Hepatocyte (in vitro differentiated cells): Measurements from ENCODE around the gene SSPN. TPM values are rescaled to one million over a fixed set of nuclear protein-coding genes. Genes with fewer than 3 reads are reported as not detected.
"Not testable (repeated sequence)": the region's sequence is repeated elsewhere in the genome, so short reads cannot be mapped to it uniquely, and the experiment has no call there.

ENCODE experiments used
- DNase-seq: peaks from one replicate; pipeline ENCODE4 v3.0.0-alpha.2; 2016; ENCODE audit warnings: low spot score
- H2AFZ ChIP-seq: fragments of 200-600 bp; sonication (generic); 2 replicates; pipeline ENCODE4 v1.6.0; 2016; ENCODE audit warnings: antibody characterized with exemption, mild to moderate bottlenecking
- H3K27ac ChIP-seq: fragments of 200-600 bp; sonication (generic); 2 replicates; pipeline ENCODE4 v1.5.1; 2016; ENCODE audit warnings: mild to moderate bottlenecking
- H3K27me3 ChIP-seq: fragments of 200-600 bp; sonication (generic); 2 replicates; pipeline ENCODE4 v1.6.1; 2016
- H3K36me3 ChIP-seq: fragments of 200-600 bp; sonication (generic); replicated peaks from 2 replicates; pipeline ENCODE4 v1.5.1; 2016; ENCODE audit warnings: low read depth; ENCODE audit not compliant: insufficient read depth
- H3K4me1 ChIP-seq: fragments of 200-600 bp; sonication (generic); 2 replicates; pipeline ENCODE4 v1.5.1; 2016; ENCODE audit warnings: mild to moderate bottlenecking, moderate library complexity; ENCODE audit not compliant: insufficient read depth
- H3K4me2 ChIP-seq: fragments of 200-600 bp; sonication (generic); 2 replicates; pipeline ENCODE4 v1.6.0; 2016
- H3K4me3 ChIP-seq: fragments of 200-600 bp; sonication (generic); 2 replicates; pipeline ENCODE4 v1.5.1; 2016; ENCODE audit warnings: mild to moderate bottlenecking
- H3K79me2 ChIP-seq: fragments of 200-600 bp; sonication (generic); 2 replicates; pipeline ENCODE4 v1.6.0; 2017; ENCODE audit warnings: mild to moderate bottlenecking
- H3K9me2 ChIP-seq: fragments of 200-600 bp; sonication (generic); replicated peaks from 2 replicates; pipeline ENCODE4 v1.6.0; 2017; ENCODE audit warnings: mild to moderate bottlenecking; ENCODE audit not compliant: insufficient read depth
- H3K9me3 ChIP-seq: fragments of 200-600 bp; sonication (generic); 2 replicates; pipeline ENCODE4 v1.5.1; 2016; ENCODE audit warnings: low read depth, mild to moderate bottlenecking
- H4K20me1 ChIP-seq: fragments of 200-600 bp; sonication (generic); 2 replicates; pipeline ENCODE4 v1.6.0; 2016; ENCODE audit warnings: mild to moderate bottlenecking; ENCODE audit not compliant: insufficient read depth, poor library complexity, severe bottlenecking
- EZH2 ChIP-seq: fragments of 200-600 bp; sonication (generic); IDR thresholded peaks from 2 replicates; pipeline ENCODE4 v1.6.1; 2016; ENCODE audit warnings: antibody characterized with exemption, mild to moderate bottlenecking, borderline replicate concordance
- EZH2phosphoT487 ChIP-seq: fragments of 200-600 bp; sonication (generic); IDR thresholded peaks from one replicate; pipeline ENCODE4 v1.6.1; 2018; ENCODE audit warnings: antibody characterized with exemption, mild to moderate bottlenecking, low read depth, moderate library complexity; ENCODE audit not compliant: unreplicated experiment, severe bottlenecking
- WGBS: methylation state at CpG from one replicate; pipeline ENCODE4 v1.1.6; 2016; ENCODE audit warnings: low lambda C conversion rate; ENCODE audit errors: missing lambda C conversion rate; 5-methylcytosine and 5-hydroxymethylcytosine counted together
- polyA plus RNA-seq: library from polyadenylated mRNA; unstranded; fragments of >200 nt; fragmentation: Nextera tagmentation; extraction: Ambion mirVana; gene quantifications from 2 replicates; pipeline ENCODE4 v1.2.1, GENCODE V29; 2016
- total RNA-seq: library from RNA; depleted of rRNA; stranded (reverse); fragments of >200 nt; gene quantifications from 2 replicates; pipeline ENCODE4 v1.2.3, GENCODE V29; 2014
- TF ChIP-seq, protein P1 (sequence below): fragments of 200-600 bp; sonication (generic); IDR thresholded peaks from 2 replicates; pipeline ENCODE4 v1.5.1; 2016; ENCODE audit warnings: antibody characterized with exemption, mild to moderate bottlenecking; ENCODE audit not compliant: poor library complexity

SSPN gene
- total and polyA plus RNA-seq, 2 experiments from 2014 or later, result 1.7 to 12.5 TPM

GRCh38 chr12:26229910-26230309 is 34.5 kb downstream of the SSPN start:
- no peaks in the 10 kb centered on the region for H3K9me3 ChIP-seq
- no peak for TF ChIP-seq EZH2phosphoT487
- TF ChIP-seq, protein P1, sequence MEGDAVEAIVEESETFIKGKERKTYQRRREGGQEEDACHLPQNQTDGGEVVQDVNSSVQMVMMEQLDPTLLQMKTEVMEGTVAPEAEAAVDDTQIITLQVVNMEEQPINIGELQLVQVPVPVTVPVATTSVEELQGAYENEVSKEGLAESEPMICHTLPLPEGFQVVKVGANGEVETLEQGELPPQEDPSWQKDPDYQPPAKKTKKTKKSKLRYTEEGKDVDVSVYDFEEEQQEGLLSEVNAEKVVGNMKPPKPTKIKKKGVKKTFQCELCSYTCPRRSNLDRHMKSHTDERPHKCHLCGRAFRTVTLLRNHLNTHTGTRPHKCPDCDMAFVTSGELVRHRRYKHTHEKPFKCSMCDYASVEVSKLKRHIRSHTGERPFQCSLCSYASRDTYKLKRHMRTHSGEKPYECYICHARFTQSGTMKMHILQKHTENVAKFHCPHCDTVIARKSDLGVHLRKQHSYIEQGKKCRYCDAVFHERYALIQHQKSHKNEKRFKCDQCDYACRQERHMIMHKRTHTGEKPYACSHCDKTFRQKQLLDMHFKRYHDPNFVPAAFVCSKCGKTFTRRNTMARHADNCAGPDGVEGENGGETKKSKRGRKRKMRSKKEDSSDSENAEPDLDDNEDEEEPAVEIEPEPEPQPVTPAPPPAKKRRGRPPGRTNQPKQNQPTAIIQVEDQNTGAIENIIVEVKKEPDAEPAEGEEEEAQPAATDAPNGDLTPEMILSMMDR, result no peak
- TF ChIP-seq EZH2, result no peak
- H4K20me1 ChIP-seq, result no peaks in the 10 kb centered on the region
- peaks cover 15% of the 10 kb centered on the region for H3K4me1 ChIP-seq
- no peak overlapping the region for H2AFZ ChIP-seq
- no peaks in the 10 kb centered on the region for H3K9me2 ChIP-seq
- no peak overlapping the region for H3K4me2 ChIP-seq
- 88% methylated on average over 4 of the region's 4 CpGs for WGBS
- H3K4me3 ChIP-seq, result no peak overlapping the region
- H3K27ac ChIP-seq, result no peak overlapping the region
- peaks cover 16% of the 10 kb centered on the region for H3K27me3 ChIP-seq
- no peaks in the 10 kb centered on the region for H3K36me3 ChIP-seq
- no peak for DNase-seq
- H3K79me2 ChIP-seq, result no peaks in the 10 kb centered on the region

GRCh38 chr12:26231470-26231869 is 36.1 kb downstream of the SSPN start:
- H3K4me3 ChIP-seq, result no peak overlapping the region
- TF ChIP-seq EZH2 (no peak), EZH2phosphoT487 (no peak)
- TF ChIP-seq, protein P1, result no peak
- no peaks in the 10 kb centered on the region for H3K36me3 ChIP-seq
- WGBS, result 71% methylated on average over 4 of the region's 4 CpGs
- H3K4me1 ChIP-seq, result peaks cover 13% of the 10 kb centered on the region
- peaks cover 12% of the 10 kb centered on the region for H3K27me3 ChIP-seq
- no peaks in the 10 kb centered on the region for H3K9me3 ChIP-seq
- DNase-seq, result no peak
- no peaks in the 10 kb centered on the region for H3K79me2 ChIP-seq
- no peaks in the 10 kb centered on the region for H3K9me2 ChIP-seq
- no peak overlapping the region for H3K4me2 ChIP-seq
- H3K27ac ChIP-seq, result no peak overlapping the region
- no peaks in the 10 kb centered on the region for H4K20me1 ChIP-seq
- H2AFZ ChIP-seq, result no peak overlapping the region

DNA sequence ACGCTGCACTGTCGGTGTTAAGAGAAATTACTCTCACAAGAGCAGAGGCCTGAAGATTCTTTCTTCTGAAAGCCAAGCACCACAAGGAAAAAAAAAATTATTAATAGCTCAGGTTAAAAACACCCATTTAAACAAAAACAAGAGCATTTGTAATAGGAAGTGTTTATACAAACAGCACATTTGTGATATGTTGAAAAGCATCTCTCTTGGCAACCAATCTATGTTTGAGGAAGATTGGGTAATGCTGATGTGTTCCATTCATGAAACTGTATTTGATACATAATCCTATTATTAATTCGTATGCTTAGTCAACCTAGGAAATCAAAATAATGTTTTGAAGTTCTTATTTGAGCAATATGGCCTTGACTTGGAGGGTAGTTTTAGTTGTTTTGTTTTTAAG is 36.5 kb downstream of the SSPN start:
- no peak for TF ChIP-seq EZH2
- no peak for TF ChIP-seq EZH2phosphoT487
- TF ChIP-seq, protein P1, result no peak
- H3K9me3 ChIP-seq, result no peaks in the 10 kb centered on the region
- no peak overlapping the region for H3K27ac ChIP-seq
- H3K4me1 ChIP-seq, result peaks cover 9% of the 10 kb centered on the region
- H3K27me3 ChIP-seq, result peaks cover 11% of the 10 kb centered on the region
- no peaks in the 10 kb centered on the region for H4K20me1 ChIP-seq
- H3K79me2 ChIP-seq, result no peaks in the 10 kb centered on the region
- H3K4me2 ChIP-seq, result no peak overlapping the region
- H2AFZ ChIP-seq, result no peak overlapping the region
- no peaks in the 10 kb centered on the region for H3K9me2 ChIP-seq
- H3K4me3 ChIP-seq, result no peak overlapping the region
- H3K36me3 ChIP-seq, result no peaks in the 10 kb centered on the region
- WGBS, result 97% methylated on average over 3 of the region's 3 CpGs
- DNase-seq, result no peak

DNA sequence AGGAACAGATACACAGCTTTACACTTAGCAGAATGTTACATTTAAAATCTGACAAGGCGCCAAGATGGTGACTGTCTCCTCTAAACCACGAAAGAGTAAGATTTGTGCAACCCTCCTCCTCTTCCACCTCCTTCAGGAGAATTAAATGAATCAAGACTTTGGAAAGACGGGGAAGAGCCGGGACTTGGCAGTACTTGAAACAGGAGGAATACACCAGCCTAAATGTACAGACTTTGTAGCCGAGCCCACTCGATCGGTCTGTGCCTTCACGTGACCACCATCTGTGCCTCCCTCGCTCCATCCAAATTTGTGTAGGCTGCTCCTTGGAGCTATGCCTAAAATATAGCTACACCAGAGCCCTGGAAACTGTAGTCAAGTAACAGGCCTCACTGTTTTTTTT is 38.3 kb downstream of the SSPN start:
- WGBS, result 91% methylated on average over 9 of the region's 9 CpGs
- Histone ChIP-seq H3K79me2 (no peaks in the 10 kb centered on the region), H4K20me1 (no peaks in the 10 kb centered on the region), H3K27ac (no peak overlapping the region), H3K4me1 (no peaks in the 10 kb centered on the region), H3K27me3 (no peaks in the 10 kb centered on the region), H3K4me2 (no peak overlapping the region), H3K9me3 (no peaks in the 10 kb centered on the region), H3K4me3 (no peak overlapping the region), H2AFZ (no peak overlapping the region), H3K9me2 (no peaks in the 10 kb centered on the region), H3K36me3 (no peaks in the 10 kb centered on the region)
- TF ChIP-seq EZH2 (no peak), EZH2phosphoT487 (no peak)
- no peak for DNase-seq

- not testable (repeated sequence) for H3K79me2 ChIP-seq, H2AFZ ChIP-seq, H3K9me2 ChIP-seq, H3K4me1 ChIP-seq, H3K4me2 ChIP-seq, DNase-seq, H3K4me3 ChIP-seq, H3K27me3 ChIP-seq, H4K20me1 ChIP-seq, H3K9me3 ChIP-seq, H3K36me3 ChIP-seq, H3K27ac ChIP-seq
- 95% methylated on average over 2 of the region's 2 CpGs for WGBS
These were observed 40.1 kb downstream of the SSPN start for GRCh38 chr12:26235465-26235864.
